WTC11 (cell line): ENCODE data around the gene PRND. TPM values are rescaled to one million over a fixed set of nuclear protein-coding genes. Genes with fewer than 3 reads are reported as not detected.

Experiments
- ATF3 ChIP-seq: sonication (generic); formaldehyde crosslinking; conservative IDR thresholded peaks from 2 replicates; pipeline ENCODE4 v1.8.1; 2022; ENCODE audit warnings: mild to moderate bottlenecking, missing genetic modification reagents
- ATF6 ChIP-seq: sonication (generic); formaldehyde crosslinking; IDR thresholded peaks from 2 replicates; pipeline ENCODE4 v1.8.1; 2023; ENCODE audit warnings: mild to moderate bottlenecking, missing genetic modification reagents
- CREB1 ChIP-seq: sonication (generic); formaldehyde crosslinking; IDR thresholded peaks from 2 replicates; pipeline ENCODE4 v1.8.0; 2023; ENCODE audit warnings: mild to moderate bottlenecking, missing genetic modification reagents
- CREM ChIP-seq: sonication (generic); formaldehyde crosslinking; IDR thresholded peaks from 2 replicates; pipeline ENCODE4 v1.8.1; 2022; ENCODE audit warnings: mild to moderate bottlenecking, missing genetic modification reagents, moderate library complexity
- FOXK1 ChIP-seq: sonication (generic); formaldehyde crosslinking; IDR thresholded peaks from 2 replicates; pipeline ENCODE4 v1.8.0; 2022; ENCODE audit warnings: mild to moderate bottlenecking, moderate library complexity, missing genetic modification reagents
- HMGXB4 ChIP-seq: sonication (generic); formaldehyde crosslinking; IDR thresholded peaks from 2 replicates; pipeline ENCODE4 v1.8.1; 2023; ENCODE audit warnings: mild to moderate bottlenecking, moderate library complexity, missing genetic modification reagents
- IRF1 ChIP-seq: sonication (generic); formaldehyde crosslinking; IDR thresholded peaks from 2 replicates; pipeline ENCODE4 v1.8.0; 2023; ENCODE audit warnings: missing genetic modification reagents
- NFYB ChIP-seq: sonication (generic); formaldehyde crosslinking; conservative IDR thresholded peaks from 2 replicates; pipeline ENCODE4 v1.8.0; 2022; ENCODE audit warnings: low read depth, missing genetic modification reagents
- PRDM15 ChIP-seq: sonication (generic); formaldehyde crosslinking; IDR thresholded peaks from 2 replicates; pipeline ENCODE4 v1.8.0; 2022; ENCODE audit warnings: missing genetic modification reagents
- RELA ChIP-seq: sonication (generic); formaldehyde crosslinking; IDR thresholded peaks from 2 replicates; pipeline ENCODE4 v1.8.1; 2022; ENCODE audit warnings: missing genetic modification reagents, mild to moderate bottlenecking, borderline replicate concordance
- RORB ChIP-seq: fragments of 250-450 bp; sonication (Bioruptor Pico); IDR thresholded peaks from 2 replicates; pipeline ENCODE4 v1.9.0; 2021; ENCODE audit warnings: mild to moderate bottlenecking
- STAT6 ChIP-seq: sonication (generic); formaldehyde crosslinking; conservative IDR thresholded peaks from 2 replicates; pipeline ENCODE4 v1.8.1; 2023; ENCODE audit warnings: mild to moderate bottlenecking, low read depth, missing genetic modification reagents, moderate library complexity
- TP53 ChIP-seq: sonication (generic); formaldehyde crosslinking; IDR thresholded peaks from 2 replicates; pipeline ENCODE4 v1.8.1; 2023; ENCODE audit warnings: mild to moderate bottlenecking, missing genetic modification reagents
- ZBTB21 ChIP-seq: sonication (generic); formaldehyde crosslinking; IDR thresholded peaks from 2 replicates; pipeline ENCODE4 v1.8.1; 2023; ENCODE audit warnings: mild to moderate bottlenecking, missing genetic modification reagents, borderline replicate concordance
- ZNF121 ChIP-seq: sonication (generic); formaldehyde crosslinking; IDR thresholded peaks from 2 replicates; pipeline ENCODE4 v1.8.0; 2023; ENCODE audit warnings: missing genetic modification reagents
- total RNA-seq: library from RNA; stranded (reverse); gene quantifications from 3 replicates; pipeline ENCODE4 v1.2.3, GENCODE V29; 2021

Gene PRND
- total RNA-seq, 1 experiment from 2014 or later: 0.04 TPM

GRCh38 chr20:4737857-4738627, 16.3 kb downstream of the PRND start (continued):
- no peak for TF ChIP-seq CREM (CRISPR knock-in tag)
- no peak for TF ChIP-seq ZNF121 (CRISPR knock-in tag)
- no peak for TF ChIP-seq FOXK1 (CRISPR knock-in tag)
- TF ChIP-seq RORB: no peak
- TF ChIP-seq HMGXB4 (CRISPR knock-in tag): no peak
- TF ChIP-seq TP53 (CRISPR knock-in tag): no peak
- no peak for TF ChIP-seq NFYB (CRISPR knock-in tag)
- no peak for TF ChIP-seq STAT6 (CRISPR knock-in tag)
- no peak for TF ChIP-seq RELA (CRISPR knock-in tag)
- TF ChIP-seq ZBTB21 (CRISPR knock-in tag): no peak
- no peak for TF ChIP-seq ATF3 (CRISPR knock-in tag)
- no peak for TF ChIP-seq IRF1 (CRISPR knock-in tag)
- no peak for TF ChIP-seq ATF6 (CRISPR knock-in tag)
- no peak for TF ChIP-seq PRDM15 (CRISPR knock-in tag)
- TF ChIP-seq CREB1 (CRISPR knock-in tag): no peak
